ENCODE measurements around the gene RHEBL1. TPM values are rescaled to one million over a fixed set of nuclear protein-coding genes. Genes with fewer than 3 reads are reported as not detected.

Gene RHEBL1
- total RNA-seq, result 0.72 and 0.75 TPM in 2 replicates
- long read RNA-seq, partial matches to known transcripts, result 0 of 3 reads
- long read RNA-seq, other reads (novel, unspliced or antisense), result 0 of 3 reads

GRCh38 chr12:49069507-49070346, at the start of gene RHEBL1:
TSS of gene RHEBL1 (minus strand) at chr12:49069979. CDS start at chr12:49069785, 194 bp downstream.
- DNase-seq (ENCODE audit: low spot score, unreplicated experiment), result peak; percentile 98
- peaks cover 8% of the 10 kb centered on the region for H3K4me1 Mint-ChIP-seq (ENCODE audit: low read depth)
- H3K27ac Mint-ChIP-seq, result peak within 1 kb of the TSS; percentile 96
- H3K4me3 Mint-ChIP-seq (ENCODE audit: low read depth), result peak within 1 kb of the TSS; percentile 86
- no peaks in the 10 kb centered on the region for H3K36me3 Mint-ChIP-seq (ENCODE audit: insufficient read depth)
- peaks cover 15% of the 10 kb centered on the region for H3K27me3 Mint-ChIP-seq
- peak; percentile 39 for TF ChIP-seq CTCF (IDR thresholded peaks at IDR 0.05; ENCODE audit: unreplicated experiment)
- no peaks in the 10 kb centered on the region for H3K9me3 Mint-ChIP-seq (ENCODE audit: low read depth)

GRCh38 chr12:49111206-49111605, 41.4 kb upstream of the RHEBL1 start:
- H3K27me3 Mint-ChIP-seq, result no peaks in the 10 kb centered on the region
- peak overlapping the region; percentile 98 for H3K4me3 Mint-ChIP-seq (ENCODE audit: low read depth)
- H3K27ac Mint-ChIP-seq, result peak overlapping the region; percentile 99
- DNase-seq (ENCODE audit: low spot score, unreplicated experiment), result no peak
- peaks cover 19% of the 10 kb centered on the region for H3K4me1 Mint-ChIP-seq (ENCODE audit: low read depth)
- H3K36me3 Mint-ChIP-seq (ENCODE audit: insufficient read depth), result no peaks in the 10 kb centered on the region
- H3K9me3 Mint-ChIP-seq (ENCODE audit: low read depth), result no peaks in the 10 kb centered on the region
- no peak for TF ChIP-seq CTCF (IDR thresholded peaks at IDR 0.05; ENCODE audit: unreplicated experiment)

GRCh38 chr12:49110464-49111155, 40.8 kb upstream of the RHEBL1 start, which contains the start of gene LMBR1L:
TSS of gene LMBR1L (minus strand) at chr12:49110847. CDS start at chr12:49110555, 292 bp downstream.
- TF ChIP-seq CTCF (IDR thresholded peaks at IDR 0.05; ENCODE audit: unreplicated experiment), result peak; percentile 55
- no peaks in the 10 kb centered on the region for H3K27me3 Mint-ChIP-seq
- H3K4me1 Mint-ChIP-seq (ENCODE audit: low read depth), result peaks cover 19% of the 10 kb centered on the region
- peak within 1 kb of the TSS; percentile 99 for H3K27ac Mint-ChIP-seq
- H3K9me3 Mint-ChIP-seq (ENCODE audit: low read depth), result no peaks in the 10 kb centered on the region
- DNase-seq (ENCODE audit: low spot score, unreplicated experiment), result peak; percentile 86
- H3K36me3 Mint-ChIP-seq (ENCODE audit: insufficient read depth), result no peaks in the 10 kb centered on the region
- H3K4me3 Mint-ChIP-seq (ENCODE audit: low read depth), result peak within 1 kb of the TSS; percentile 98

- no peaks in the 10 kb centered on the region for H3K9me3 Mint-ChIP-seq (ENCODE audit: low read depth)
- H3K27me3 Mint-ChIP-seq, result no peaks in the 10 kb centered on the region
- peak overlapping the region; percentile 99 for H3K27ac Mint-ChIP-seq
- H3K36me3 Mint-ChIP-seq (ENCODE audit: insufficient read depth), result peaks cover 2% of the 10 kb centered on the region
- no peak for TF ChIP-seq CTCF (IDR thresholded peaks at IDR 0.05; ENCODE audit: unreplicated experiment)
- H3K4me3 Mint-ChIP-seq (ENCODE audit: low read depth), result peak overlapping the region; percentile 98
- DNase-seq (ENCODE audit: low spot score, unreplicated experiment), result no peak
- H3K4me1 Mint-ChIP-seq (ENCODE audit: low read depth), result peaks cover 19% of the 10 kb centered on the region
Measured at GRCh38 chr12:49109641-49110463, 40.1 kb upstream of the RHEBL1 start.

Measured in progenitor cell of endocrine pancreas (in vitro differentiated cells).